Cerebellar nuclear complex (tissue), 1 donor: ENCODE data around the gene KLK8.

ENCODE experiments used
- DNase-seq, 2 experiments: peaks; one replicate each; lab custom pipeline; 2025; lab: John Stamatoyannopoulos, UW

Gene KLK8, protein sequence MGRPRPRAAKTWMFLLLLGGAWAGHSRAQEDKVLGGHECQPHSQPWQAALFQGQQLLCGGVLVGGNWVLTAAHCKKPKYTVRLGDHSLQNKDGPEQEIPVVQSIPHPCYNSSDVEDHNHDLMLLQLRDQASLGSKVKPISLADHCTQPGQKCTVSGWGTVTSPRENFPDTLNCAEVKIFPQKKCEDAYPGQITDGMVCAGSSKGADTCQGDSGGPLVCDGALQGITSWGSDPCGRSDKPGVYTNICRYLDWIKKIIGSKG

DNA sequence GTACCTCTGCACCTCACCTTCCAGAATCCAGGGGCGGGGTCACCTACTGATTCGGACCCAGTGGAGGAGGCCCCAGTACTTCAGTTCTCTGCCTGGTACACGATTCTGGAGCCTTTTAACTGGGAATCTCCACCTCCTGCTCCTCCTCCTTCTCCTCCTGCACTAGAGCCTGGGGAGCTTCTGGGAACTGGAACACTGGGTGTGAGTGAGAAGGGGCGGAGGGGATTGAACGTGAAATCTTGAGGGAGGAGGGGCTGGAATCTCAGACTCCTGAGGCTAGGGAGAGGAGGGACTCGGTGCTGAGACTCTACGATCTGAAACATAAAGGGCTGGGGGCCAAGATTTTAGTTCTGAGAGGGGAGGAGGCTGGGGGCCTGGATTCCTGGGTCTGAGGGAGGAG lies at the start of gene KLK8:
Gene KLK8 (minus strand): TSS at position 90 of the 400 bp plus-strand sequence. CDS start 437 bp downstream, outside the sequence.
- DNase-seq: no peak

DNA sequence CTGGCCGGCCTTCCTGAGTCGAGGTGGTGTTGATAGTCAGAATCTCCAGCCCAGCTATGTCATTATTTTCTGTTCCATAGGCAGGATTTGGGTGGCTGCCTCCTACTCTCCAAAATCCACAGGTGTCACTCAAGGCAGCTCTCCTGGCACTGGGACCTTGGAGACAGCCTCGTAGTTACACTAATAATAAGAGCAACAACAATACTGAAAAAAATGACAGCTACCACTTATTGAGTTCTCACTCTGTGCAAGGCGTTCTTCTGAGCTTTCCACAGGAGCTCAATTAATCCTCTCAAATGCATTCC lies 45.6 kb upstream of the KLK8 start:
- no peak for DNase-seq

DNA sequence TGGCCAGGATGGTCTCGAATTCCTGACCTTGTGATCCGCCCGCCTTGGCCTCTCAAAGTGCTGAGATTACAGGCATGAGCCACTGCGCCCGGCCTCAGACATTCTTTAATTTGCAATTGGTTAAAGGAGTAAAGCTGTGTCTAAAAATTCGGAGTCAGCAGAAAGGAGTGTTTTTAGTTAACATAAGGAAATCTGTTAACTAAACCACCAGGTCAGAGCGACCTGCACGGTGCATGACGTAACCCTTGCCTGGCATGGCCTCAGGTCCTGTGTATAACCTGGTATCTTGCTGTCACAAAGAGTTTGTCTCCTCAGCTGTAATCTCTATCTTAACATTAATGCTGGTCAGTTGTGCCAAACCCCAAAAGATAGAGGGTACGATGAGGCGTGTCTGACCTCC lies 42.9 kb upstream of the KLK8 start:
- DNase-seq: no peak

DNA sequence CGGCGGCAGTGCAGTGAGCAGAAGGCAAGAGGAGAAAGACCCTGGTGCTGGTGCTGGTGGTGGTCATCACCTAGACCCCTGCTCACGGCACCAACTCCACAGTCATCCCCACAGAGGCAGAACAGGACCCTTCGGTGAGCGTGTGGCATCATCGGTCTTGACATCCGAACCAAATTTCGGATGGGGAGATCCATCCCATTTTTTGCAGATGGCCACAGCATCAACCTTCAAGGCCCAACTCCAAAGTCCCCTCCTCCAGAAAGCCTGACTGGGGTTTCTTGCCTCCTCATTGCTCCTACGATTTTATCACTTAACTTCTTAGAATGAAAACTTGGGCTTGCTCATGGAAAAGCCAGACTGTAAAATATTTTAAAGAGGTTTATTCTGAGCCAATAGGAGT lies 42.1 kb upstream of the KLK8 start:
- DNase-seq: no peak

DNA sequence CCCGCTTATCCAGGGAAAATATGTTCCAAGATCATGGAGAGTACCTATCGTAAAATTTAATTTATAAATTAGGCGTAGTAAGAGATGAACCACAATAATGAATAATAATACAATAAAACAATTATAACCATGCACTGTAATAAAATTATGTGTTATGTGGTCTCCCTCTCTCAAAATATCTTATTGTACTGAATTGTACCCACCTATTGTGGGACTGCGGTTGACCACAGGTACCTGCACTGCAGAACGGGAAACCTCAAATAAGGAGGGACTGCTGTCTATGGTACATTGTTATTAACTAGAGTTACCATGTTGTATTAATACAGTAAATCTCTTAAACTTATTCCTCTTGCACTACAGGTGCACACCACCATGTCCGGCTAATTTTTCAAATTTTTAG lies 38.7 kb upstream of the KLK8 start:
- no peak for DNase-seq

DNA sequence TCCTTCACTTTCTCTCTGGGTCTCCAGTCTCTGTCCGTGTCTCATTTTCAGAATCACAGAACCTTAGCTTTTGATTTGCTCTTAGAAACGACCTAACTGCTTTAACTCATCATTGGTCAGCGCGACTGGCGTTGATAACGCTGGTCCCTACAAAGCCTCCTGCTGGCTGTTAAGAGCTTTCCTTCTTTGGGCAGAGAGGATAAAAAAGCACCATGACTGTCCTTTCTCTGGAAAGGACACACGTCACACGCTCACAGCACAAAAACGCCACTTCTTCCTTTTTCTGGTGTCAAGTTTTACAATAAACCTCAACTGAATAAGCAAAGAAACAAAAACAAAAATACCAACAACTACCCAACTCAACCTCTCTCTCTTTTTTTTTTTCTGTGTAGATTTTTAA lies 35.1 kb upstream of the KLK8 start:
- no peak for DNase-seq

DNA sequence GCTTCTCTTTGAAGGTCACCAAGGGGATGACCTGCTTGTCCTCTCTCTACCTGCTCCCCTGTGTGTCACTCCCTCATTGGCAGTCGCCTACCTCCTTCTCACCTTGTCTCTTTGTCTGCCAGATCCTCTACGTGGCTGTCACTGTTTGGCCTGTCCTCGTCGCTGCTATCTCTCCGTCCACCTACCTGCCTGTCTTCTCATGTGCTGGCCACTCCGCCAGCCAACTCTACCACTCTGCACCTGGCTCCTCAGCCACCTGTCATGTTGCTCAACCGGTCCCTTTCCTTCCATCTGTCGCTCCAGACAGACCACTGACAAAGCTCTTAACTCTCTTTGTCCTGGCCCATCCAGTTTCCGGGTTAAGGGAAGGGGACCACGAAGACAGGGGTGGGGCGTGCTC lies 33.3 kb upstream of the KLK8 start, which contains the start of gene KLK12:
Gene KLK12 (minus strand): TSS at position 299 of the 400 bp plus-strand sequence. CDS start 381 bp downstream, outside the sequence.
- DNase-seq: no peak

DNA sequence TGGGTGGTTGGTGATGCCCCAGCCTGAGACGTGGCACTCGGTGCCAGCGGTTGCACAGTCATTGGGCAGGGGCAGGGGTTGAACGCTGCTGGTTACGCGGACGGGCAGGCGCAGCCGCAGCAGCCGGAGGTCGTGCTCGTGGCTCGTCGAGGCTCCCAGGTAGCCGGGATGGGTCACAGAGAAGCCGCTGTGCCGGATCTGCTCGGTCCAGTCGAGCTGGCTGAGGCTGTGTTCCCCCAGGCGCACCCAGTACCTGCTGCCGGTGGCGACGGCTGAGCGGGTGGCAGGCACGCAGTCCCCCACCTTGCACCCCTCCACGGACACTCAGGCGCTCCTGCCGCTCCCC lies 30.4 kb upstream of the KLK8 start:
- no peak for DNase-seq

DNA sequence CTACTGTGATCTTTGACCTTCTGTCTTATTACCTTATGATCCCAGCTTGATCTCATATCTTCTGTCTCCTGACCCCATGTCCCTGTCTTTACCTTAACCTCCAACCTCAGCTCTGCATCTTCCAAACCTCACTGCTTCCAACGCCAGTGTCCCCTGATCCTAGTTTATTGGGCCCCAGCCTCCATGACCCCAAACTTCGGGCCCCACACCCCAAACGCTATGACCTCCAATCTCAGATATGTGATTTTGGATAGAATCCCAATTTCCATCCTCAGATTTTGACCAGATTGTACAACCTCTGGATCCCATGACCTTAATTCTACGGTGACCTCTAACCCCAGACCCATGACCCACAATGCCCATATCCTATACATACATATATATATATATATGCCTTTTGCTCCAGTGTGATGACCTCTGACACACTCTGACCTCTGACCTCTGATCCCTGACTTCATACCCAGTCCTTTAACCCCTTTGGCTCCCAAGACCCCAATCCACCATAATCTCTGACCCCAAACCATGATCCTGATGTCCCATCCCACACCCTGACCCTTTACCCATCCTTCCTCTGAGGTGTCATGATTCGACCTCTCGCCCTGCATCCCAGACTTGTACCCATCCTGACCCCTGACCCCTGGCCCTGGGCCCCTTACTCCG lies 29.9 kb upstream of the KLK8 start:
- no peak for DNase-seq

DNA sequence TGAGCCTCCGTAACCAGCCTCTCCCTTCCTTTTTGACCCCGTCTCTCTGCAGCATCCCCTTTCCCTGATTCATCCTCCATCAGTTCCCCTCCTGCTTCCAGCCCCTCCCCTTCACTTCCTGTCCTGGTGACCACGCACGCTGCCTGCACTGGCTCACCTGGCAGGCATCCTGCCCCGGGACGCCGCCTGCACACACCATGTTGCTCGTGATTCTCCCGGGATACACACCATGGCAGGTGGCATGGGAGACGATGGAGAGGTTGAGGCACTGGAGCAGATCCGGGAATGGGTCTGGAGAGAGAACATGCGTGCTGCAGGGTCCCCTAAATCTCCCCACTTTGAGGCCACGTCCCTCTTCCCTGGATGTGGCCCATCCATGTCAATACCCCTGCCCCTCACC lies 29.2 kb upstream of the KLK8 start:
- no peak for DNase-seq

DNA sequence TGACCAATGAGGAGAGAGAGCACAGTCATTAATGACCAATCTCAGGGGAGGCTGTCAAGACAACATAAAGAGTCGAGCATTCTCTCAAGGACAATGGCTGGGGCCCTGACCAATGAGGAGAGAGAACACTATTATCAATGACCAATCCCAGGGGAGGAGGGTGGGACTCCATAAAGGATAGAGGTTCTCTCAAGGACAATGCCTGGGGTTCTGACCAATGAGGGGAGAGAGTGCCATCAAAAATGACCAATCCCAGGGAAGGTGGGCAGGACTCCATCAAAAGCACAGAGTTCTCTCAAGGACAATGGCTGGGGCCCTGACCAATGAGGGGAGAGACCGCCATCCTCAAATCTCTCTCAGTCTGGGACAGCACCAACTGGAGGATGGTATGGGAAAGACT lies 28.3 kb upstream of the KLK8 start:
- DNase-seq: no peak

DNA sequence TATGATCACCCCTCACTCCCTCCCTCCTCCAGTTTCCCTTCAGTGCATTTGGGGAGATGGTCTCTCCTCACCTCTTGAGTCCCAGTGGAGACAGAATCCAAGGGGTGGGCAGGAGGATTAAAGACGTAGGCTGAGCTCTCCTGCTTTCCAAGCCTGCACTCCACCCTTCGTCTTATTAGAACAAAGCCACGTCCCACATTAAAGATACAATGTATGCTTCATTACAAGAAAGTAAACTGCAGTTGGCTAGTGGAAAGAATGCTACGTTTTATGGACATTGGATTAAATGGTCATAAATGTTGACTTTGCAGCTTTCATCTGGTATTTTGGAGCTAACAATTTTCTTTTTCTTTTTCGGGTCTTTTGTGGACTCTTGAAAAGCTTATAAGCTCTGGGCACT lies 26.5 kb upstream of the KLK8 start:
- no peak for DNase-seq

DNA sequence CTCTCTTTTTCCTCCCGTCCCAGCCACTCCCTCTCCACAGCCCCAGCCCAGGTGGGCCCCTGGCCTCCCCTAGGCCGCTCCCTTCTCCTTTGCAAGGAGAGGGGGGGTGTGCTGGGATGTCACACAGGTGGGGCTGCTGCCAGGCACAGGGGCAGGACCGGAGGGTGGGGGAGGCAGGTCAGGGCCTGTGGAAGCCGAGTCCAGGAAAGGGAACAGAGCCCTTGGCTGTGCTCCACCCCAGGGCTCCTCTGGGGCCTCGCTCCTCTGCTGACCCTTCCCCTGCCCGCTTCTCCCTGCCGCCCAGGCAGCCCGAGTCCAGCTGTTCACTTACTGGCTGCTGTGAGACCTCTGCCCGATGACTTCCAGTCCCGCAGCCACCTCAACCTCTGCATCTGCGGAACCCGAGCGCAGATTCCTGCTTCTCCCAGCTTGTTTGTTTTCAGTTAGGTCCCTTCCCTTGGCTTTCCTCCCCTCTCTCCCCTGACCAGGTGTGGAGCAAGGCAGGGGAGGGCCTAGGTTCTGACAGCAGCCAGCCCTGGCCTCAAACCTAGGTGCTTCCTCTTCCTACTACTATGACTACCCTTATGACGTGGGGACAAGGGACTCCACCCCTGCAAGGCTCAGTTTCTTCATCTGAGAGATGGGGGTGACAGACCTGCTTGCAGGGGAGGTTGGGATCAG lies 25.9 kb upstream of the KLK8 start:
- no peak for DNase-seq

DNA sequence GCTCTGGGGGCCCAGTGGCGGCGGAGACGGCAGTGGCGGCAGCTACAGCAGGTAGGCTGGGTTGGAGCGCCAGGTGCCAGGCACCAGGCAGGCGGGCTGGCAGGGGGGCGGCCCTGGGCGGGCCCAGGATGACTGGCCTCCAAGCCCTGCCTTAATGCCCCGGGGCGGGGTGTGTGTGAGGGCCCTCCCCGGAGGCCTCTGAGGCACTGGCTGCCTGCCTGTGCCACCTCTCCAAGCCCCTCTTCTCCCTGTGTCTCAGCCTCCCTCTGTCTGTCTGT lies 25.1 kb upstream of the KLK8 start, which contains the start of gene KLK11:
Gene KLK11 (minus strand): TSS at position 63 of the 278 bp plus-strand sequence. CDS start 985 bp downstream, outside the sequence.
- DNase-seq: no peak

DNA sequence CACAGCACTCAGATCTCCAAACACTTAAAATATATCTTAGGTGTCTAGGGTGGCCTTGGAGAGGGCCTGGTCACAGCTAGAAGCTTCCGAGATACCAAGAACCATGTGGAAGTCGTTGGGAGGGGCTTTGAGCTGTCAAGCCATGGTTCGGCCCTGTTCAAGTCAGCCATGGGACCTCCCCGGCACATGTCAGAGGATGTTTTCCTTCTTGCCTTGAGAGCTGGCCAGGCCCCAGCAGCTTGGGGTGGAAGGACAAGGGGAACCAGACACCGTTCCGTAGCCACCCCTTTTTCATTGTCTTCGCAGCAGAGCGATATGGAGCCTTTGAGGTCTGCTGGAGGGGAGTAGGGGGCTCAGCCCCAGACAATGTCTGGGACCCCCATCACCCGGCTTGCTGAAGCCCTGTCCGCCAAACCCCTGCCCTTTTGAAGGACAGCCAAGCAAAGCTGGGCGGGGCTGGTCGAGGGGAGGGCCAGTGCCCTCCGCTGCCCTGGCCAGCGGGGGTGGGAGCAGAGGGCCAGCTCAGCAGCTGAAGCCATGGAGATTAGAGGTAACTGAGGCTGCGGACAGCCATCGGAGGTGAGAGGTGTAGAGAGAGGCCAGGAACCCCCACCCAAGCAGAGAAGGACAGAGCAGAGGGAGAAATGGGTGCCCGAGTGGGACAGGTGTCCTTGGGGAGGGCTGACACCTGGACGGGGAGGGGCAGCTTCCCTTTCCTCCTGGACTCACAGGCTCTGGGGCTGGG lies 24.6 kb upstream of the KLK8 start:
- DNase-seq: no peak

DNA sequence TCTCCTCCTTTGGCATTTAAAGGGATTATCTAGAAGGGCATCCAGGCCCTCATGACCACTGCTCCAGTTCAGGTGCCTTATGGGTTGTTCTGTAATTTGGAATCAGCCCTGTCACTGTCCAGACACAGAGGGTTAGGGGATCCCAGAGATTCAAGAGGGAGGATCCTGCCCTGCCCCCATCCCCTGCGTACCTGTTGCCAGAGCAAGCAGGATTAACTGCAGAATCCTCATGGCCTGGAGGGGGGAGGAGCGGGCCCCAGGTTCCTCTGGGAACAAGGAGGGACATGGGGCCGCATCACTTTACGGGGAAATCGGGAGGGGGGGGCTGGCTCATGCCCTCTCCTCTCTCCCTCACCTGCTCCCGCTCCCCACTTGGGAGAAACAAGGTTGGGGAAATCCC lies 24.0 kb upstream of the KLK8 start:
- DNase-seq: no peak

DNA sequence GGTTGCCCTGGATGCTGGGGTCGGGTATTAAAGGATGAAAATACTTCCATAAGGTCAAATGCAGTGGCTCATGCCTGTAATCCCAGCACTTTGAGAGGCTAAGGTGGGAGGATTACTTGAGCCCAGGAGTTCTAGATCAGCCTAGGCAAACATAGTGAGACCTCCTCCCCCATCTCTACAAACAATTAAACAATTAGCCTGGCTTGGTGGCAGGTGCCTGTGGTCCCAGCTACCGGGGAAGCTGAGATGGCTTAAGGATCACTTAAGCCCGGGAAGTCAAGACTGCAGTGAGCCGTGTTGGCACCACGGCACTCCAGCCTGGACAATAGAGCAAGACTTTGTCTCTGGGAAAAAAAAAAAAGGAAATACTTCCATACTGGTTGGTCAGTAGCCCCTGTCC lies 23.5 kb upstream of the KLK8 start:
- no peak for DNase-seq

DNA sequence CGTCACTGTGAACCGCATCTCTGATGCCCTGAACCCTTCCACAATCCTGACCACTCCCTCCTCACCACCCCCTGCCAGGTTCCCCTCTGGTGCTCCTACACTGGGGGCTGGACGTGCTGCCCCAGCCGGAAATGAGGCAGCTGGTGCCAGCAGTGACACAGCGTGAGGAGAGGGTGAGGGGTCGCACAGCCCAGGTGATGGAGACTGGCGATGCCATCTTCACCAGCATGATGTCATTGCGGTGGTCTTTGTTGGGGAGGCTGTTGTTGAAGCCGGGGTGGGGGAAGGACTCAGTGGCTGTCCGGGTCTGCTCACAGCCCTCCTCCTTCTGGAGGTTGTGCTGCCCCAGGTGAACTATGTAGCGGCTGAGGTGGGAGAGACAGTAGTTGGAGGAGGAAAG lies 22.5 kb upstream of the KLK8 start:
- DNase-seq: no peak

DNA sequence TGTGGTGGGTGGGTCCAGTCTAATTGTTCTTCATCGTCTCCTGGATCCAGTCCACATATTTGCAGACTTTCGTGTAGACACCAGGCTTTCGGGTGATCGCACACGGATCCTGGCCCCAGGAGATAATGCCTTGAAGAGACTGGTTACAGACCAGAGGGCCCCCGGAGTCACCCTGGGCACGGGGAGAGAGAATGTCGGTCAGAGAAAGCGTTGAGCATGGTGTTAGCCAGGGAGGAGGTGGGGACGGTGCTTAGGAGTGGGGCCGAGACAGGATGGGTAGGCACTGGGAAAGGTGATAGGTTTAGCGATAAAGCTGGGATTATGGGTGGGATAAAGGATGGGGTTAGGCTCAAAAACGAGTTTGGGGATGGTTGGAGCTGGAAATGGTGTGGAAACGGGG lies 21.1 kb upstream of the KLK8 start:
- no peak for DNase-seq

DNA sequence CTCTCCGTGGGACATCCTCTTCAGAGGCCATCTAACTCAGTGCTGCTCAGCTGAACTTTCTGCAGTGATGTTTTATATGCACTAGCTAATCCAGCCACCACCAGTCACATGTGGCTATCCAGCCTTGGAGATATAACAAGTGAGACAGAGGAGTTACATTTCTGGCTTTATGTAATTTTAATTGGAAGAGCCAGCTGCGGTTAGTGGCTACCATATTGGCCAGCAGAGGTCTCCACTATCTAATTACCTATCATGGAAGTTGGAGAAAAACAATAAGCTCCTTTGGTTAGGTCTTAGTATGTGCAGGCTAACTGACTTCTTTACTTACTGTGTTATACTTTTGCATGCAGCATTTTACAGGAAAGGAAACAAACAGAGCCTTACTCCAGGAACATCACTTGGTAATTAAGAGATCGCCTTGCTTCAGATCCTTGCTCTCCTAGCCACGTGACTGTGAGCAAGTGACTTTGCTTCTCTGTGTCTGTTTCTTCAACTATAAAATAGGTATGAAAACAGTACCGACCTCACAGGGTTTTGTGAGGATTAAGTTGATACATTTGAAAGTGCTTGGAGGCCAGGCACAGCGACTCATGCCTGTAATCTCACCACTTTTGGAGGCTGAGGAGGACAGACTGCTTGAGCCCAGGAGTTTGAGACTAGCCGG lies 19.7 kb upstream of the KLK8 start:
- no peak for DNase-seq

DNA sequence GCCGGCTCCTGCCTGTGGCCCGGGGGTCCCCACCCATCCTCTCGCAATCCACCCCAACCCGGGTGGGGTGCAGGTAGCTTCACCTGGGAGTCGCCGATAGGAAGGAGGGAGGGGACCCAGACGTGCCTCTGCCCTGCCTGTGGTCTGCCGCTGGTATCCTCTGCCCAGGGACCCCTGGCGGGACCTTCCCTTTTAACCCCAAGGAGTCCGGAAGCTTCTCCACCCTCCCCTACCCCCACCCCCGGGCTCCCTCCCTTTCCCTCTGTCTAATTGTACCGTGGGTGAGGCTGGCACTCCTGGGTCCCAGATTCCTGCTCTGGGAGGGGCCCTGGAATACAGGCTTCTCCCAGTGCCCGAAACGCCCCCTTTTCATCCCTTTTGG lies 18.1 kb upstream of the KLK8 start, which contains the start of gene KLK10:
Gene KLK10 (minus strand): TSS at position 166 of the 382 bp plus-strand sequence. CDS start 579 bp downstream, outside the sequence.
- no peak for DNase-seq
